H9 (cell line): ENCODE measurements around the gene CD4. TPM values are rescaled to one million over a fixed set of nuclear protein-coding genes. Genes with fewer than 3 reads are reported as not detected.

ENCODE experiments used
- DNase-seq: peaks from one replicate; pipeline ENCODE4 v3.0.0-alpha.2; 2017
- H2AFZ ChIP-seq: one replicate; pipeline ENCODE4 v1.6.1; 2013; ENCODE audit warnings: mild to moderate bottlenecking, low read length, control low read depth, moderate library complexity
- H2AK5ac ChIP-seq: 2 replicates; pipeline ENCODE4 v1.6.1; 2013; ENCODE audit warnings: low read length, control low read depth, mixed read lengths; ENCODE audit not compliant: insufficient read length
- H2BK120ac ChIP-seq: one replicate; pipeline ENCODE4 v1.6.1; 2013; ENCODE audit warnings: low read depth, mild to moderate bottlenecking, low read length, control low read depth, inconsistent platforms; ENCODE audit not compliant: poor library complexity, severe bottlenecking
- H2BK12ac ChIP-seq: 2 replicates; pipeline ENCODE4 v1.6.1; 2013; ENCODE audit warnings: low read length, control low read depth, mixed read lengths, low read depth; ENCODE audit not compliant: insufficient read length
- H2BK15ac ChIP-seq: 2 replicates; pipeline ENCODE4 v1.6.1; 2013; ENCODE audit warnings: low read depth, low read length, control low read depth
- H2BK20ac ChIP-seq: one replicate; pipeline ENCODE4 v1.6.1; 2013; ENCODE audit warnings: low read depth, mild to moderate bottlenecking, low read length, control low read depth, inconsistent platforms; ENCODE audit not compliant: poor library complexity, severe bottlenecking
- H2BK5ac ChIP-seq: 2 replicates; pipeline ENCODE4 v1.6.1; 2013; ENCODE audit warnings: low read length, control low read depth, mixed read lengths; ENCODE audit not compliant: insufficient read length
- H3K14ac ChIP-seq: 2 replicates; pipeline ENCODE4 v1.6.1; 2013; ENCODE audit warnings: low read length, control low read depth; ENCODE audit not compliant: insufficient read depth
- H3K18ac ChIP-seq: 2 replicates; pipeline ENCODE4 v1.6.1; 2013; ENCODE audit warnings: low read depth, mild to moderate bottlenecking, mixed read lengths, low read length, control low read depth; ENCODE audit not compliant: insufficient read length
- H3K23ac ChIP-seq: 2 replicates; pipeline ENCODE4 v1.6.1; 2013; ENCODE audit warnings: low read length, control low read depth, mixed read lengths, low read depth; ENCODE audit not compliant: insufficient read length
- H3K23me2 ChIP-seq: 2 replicates; pipeline ENCODE4 v1.6.1; 2013; ENCODE audit warnings: low read depth, mild to moderate bottlenecking, mixed read lengths, low read length, control low read depth; ENCODE audit not compliant: insufficient read length, poor library complexity, severe bottlenecking
- H3K27ac ChIP-seq: 2 replicates; pipeline ENCODE4 v1.5.1; 2013; ENCODE audit warnings: low read length, control low read depth, mixed read lengths, low read depth; ENCODE audit not compliant: insufficient read length
- H3K27me3 ChIP-seq: 2 replicates; pipeline ENCODE4 v1.6.1; 2013; ENCODE audit warnings: low read length, control low read depth, inconsistent platforms; ENCODE audit not compliant: insufficient read depth
- H3K4ac ChIP-seq: 2 replicates; pipeline ENCODE4 v1.6.1; 2013; ENCODE audit warnings: low read depth, mild to moderate bottlenecking, control low read depth, inconsistent platforms, low read length, moderate library complexity
- H3K4me1 ChIP-seq: 2 replicates; pipeline ENCODE4 v1.6.1; 2013; ENCODE audit warnings: low read length, control low read depth, inconsistent platforms; ENCODE audit not compliant: insufficient read depth
- H3K4me2 ChIP-seq: 2 replicates; pipeline ENCODE4 v1.6.1; 2013; ENCODE audit warnings: low read length, control low read depth, mixed read lengths; ENCODE audit not compliant: insufficient read length, insufficient read depth
- H3K56ac ChIP-seq: 2 replicates; pipeline ENCODE4 v1.6.1; 2013; ENCODE audit warnings: low read depth, mild to moderate bottlenecking, mixed read lengths, low read length, control low read depth; ENCODE audit not compliant: insufficient read length
- H3K79me1 ChIP-seq: 2 replicates; pipeline ENCODE4 v1.6.1; 2013; ENCODE audit warnings: low read depth, mild to moderate bottlenecking, moderate library complexity, low read length, control low read depth, inconsistent platforms; ENCODE audit not compliant: insufficient read depth, poor library complexity, severe bottlenecking
- H3K79me2 ChIP-seq: 2 replicates; pipeline ENCODE4 v1.6.1; 2013; ENCODE audit warnings: low read length, control low read depth, inconsistent platforms; ENCODE audit not compliant: insufficient read depth
- H3K9ac ChIP-seq: 2 replicates; pipeline ENCODE4 v1.6.1; 2013; ENCODE audit warnings: low read length, control low read depth, mixed read lengths; ENCODE audit not compliant: insufficient read length; ENCODE audit errors: extremely low read depth
- H3K9me3 ChIP-seq: one replicate; pipeline ENCODE4 v1.6.1; 2013; ENCODE audit warnings: low read depth, low read length, inconsistent platforms; ENCODE audit not compliant: control insufficient read depth
- H3T11ph ChIP-seq: one replicate; pipeline ENCODE4 v1.6.1; 2013; ENCODE audit warnings: mild to moderate bottlenecking, low read length, control low read depth, inconsistent platforms
- H4K20me1 ChIP-seq: one replicate; pipeline ENCODE4 v1.6.1; 2013; ENCODE audit not compliant: control insufficient read depth, insufficient read length, insufficient read depth
- H4K5ac ChIP-seq: 2 replicates; pipeline ENCODE4 v1.6.1; 2013; ENCODE audit warnings: low read depth, mild to moderate bottlenecking, mixed read lengths, low read length, control low read depth; ENCODE audit not compliant: insufficient read length
- H4K8ac ChIP-seq: replicated peaks from 2 replicates; pipeline ENCODE4 v1.6.1; 2013; ENCODE audit warnings: low read length, control low read depth, mixed read lengths, low read depth; ENCODE audit not compliant: insufficient read length
- H4K91ac ChIP-seq: 2 replicates; pipeline ENCODE4 v1.6.1; 2013; ENCODE audit warnings: low read depth, mild to moderate bottlenecking, moderate library complexity, mixed read lengths, low read length, control low read depth; ENCODE audit not compliant: insufficient read length
- H3K27ac Mint-ChIP-seq, 3 experiments: 2 replicates in 2 of 3; 3 replicates in 1 of 3; pipeline ENCODE4 v1.8.0; 2020 to 2021; ENCODE audit warnings: mixed read lengths in 3 of 3, mild to moderate bottlenecking in 1 of 3, moderate library complexity in 1 of 3
- H3K27me3 Mint-ChIP-seq: 2 replicates; pipeline ENCODE4 v1.8.0; 2021; ENCODE audit warnings: low read depth, mild to moderate bottlenecking, moderate library complexity, mixed read lengths
- H3K36me3 Mint-ChIP-seq, 3 experiments: 2 replicates in 2 of 3; 3 replicates in 1 of 3; pipeline ENCODE4 v1.8.0; 2020 to 2021; ENCODE audit warnings: low read depth in 3 of 3, mixed read lengths in 3 of 3; ENCODE audit not compliant: insufficient read depth in 1 of 3
- H3K4me1 Mint-ChIP-seq, 2 experiments: 2 replicates each; pipeline ENCODE4 v1.8.0; 2020; ENCODE audit warnings: mixed read lengths in 2 of 2
- H3K4me3 Mint-ChIP-seq, 2 experiments: 2 replicates in 1 of 2; 3 replicates in 1 of 2; pipeline ENCODE4 v1.8.0; 2020 to 2021; ENCODE audit warnings: mild to moderate bottlenecking in 2 of 2, mixed read lengths in 2 of 2, moderate library complexity in 1 of 2
- H3K9me3 Mint-ChIP-seq, 2 experiments: 2 replicates in 1 of 2; 3 replicates in 1 of 2; pipeline ENCODE4 v1.8.0; 2020; ENCODE audit warnings: mild to moderate bottlenecking in 2 of 2, mixed read lengths in 2 of 2, moderate library complexity in 1 of 2
- WGBS: extraction: QIAGEN DNeasy Blood & Tissue Kit; methylation state at CpG from one replicate; pipeline ENCODE4 v1.1.7; 2013; ENCODE audit warnings: missing lambda C conversion rate, low lambda C conversion rate, mixed read lengths; ENCODE audit not compliant: insufficient read length; ENCODE audit errors: extremely low coverage; 5-methylcytosine and 5-hydroxymethylcytosine counted together
- total RNA-seq: library from RNA; stranded (reverse); gene quantifications from 2 replicates; pipeline ENCODE4 v1.2.1, GENCODE V29; 2021
- TF ChIP-seq, protein P1 (sequence below): fragments of 200-600 bp; sonication (generic); conservative IDR thresholded peaks from 3 replicates; pipeline ENCODE4 v1.8.0; 2021; ENCODE audit warnings: antibody characterized with exemption, mild to moderate bottlenecking

CD4 gene
- total RNA-seq, 1 experiment from 2014 or later, result 1.1 TPM

DNA sequence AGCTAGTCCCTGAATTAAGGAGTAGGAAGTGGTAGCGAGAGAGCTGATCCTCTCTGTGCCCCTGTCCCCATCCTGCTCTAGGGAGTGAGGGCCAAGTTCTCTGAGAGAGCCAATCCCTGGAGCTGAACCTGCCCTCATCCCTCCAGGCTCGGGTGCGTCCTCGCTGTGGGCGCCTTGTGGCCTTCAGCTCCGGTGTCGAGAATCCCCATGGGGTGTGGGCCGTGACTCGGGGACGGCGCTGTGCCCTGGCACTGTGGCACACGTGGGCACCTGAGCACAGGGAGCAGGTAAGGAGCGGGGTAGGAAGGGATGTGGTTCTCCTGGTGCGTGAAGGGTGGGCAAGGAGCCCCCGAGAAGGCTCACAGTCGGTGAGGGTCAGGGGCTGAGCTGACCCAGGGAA is 49.5 kb downstream of the CD4 start:
- no peak overlapping the region for H2BK120ac ChIP-seq
- H3K4me2 ChIP-seq, result no peak overlapping the region
- no peak overlapping the region for H3K23ac ChIP-seq
- H3K27ac ChIP-seq, result no peak overlapping the region
- Mint-ChIP-seq H3K36me3 (peaks cover 30 to 72% (median 71%) of the 10 kb centered on the region in 3 experiments; a peak in 6 of 7 replicates), H3K9me3 (no peaks in the 10 kb centered on the region; a peak in 1 of 5 replicates), H3K4me1 (peaks cover 4 to 28% of the 10 kb centered on the region in 2 experiments; a peak in 3 of 4 replicates), H3K27ac (peak overlapping the region in 1 of 3 experiments; percentile 92; a peak in 2 of 7 replicates), H3K4me3 (no peak overlapping the region), H3K27me3 (no peaks in the 10 kb centered on the region)
- no peak overlapping the region for H3K4ac ChIP-seq
- no peak overlapping the region for H3K9ac ChIP-seq
- no peaks in the 10 kb centered on the region for H3K9me3 ChIP-seq
- no peak overlapping the region for H2AFZ ChIP-seq
- H4K5ac ChIP-seq, result no peak overlapping the region
- H3K18ac ChIP-seq, result no peak overlapping the region
- H3K79me1 ChIP-seq, result no peaks in the 10 kb centered on the region
- no peaks in the 10 kb centered on the region for H3K4me1 ChIP-seq
- no CpG with 5 or more reads among the region's 16 CpGs for WGBS
- H4K91ac ChIP-seq, result no peak overlapping the region
- H2BK12ac ChIP-seq, result no peak overlapping the region
- no peak overlapping the region for H2BK20ac ChIP-seq
- H2AK5ac ChIP-seq, result no peak overlapping the region
- no peaks in the 10 kb centered on the region for H3K27me3 ChIP-seq
- no peaks in the 10 kb centered on the region for H3K23me2 ChIP-seq
- H2BK15ac ChIP-seq, result no peak overlapping the region
- H2BK5ac ChIP-seq, result no peak overlapping the region
- H3K14ac ChIP-seq, result no peak overlapping the region
- no peak overlapping the region for H4K8ac ChIP-seq
- H3T11ph ChIP-seq, result no peak overlapping the region
- no peak for DNase-seq
- H3K56ac ChIP-seq, result no peak overlapping the region
- no peaks in the 10 kb centered on the region for H3K79me2 ChIP-seq
- H4K20me1 ChIP-seq, result no peaks in the 10 kb centered on the region
- TF ChIP-seq, protein P1, sequence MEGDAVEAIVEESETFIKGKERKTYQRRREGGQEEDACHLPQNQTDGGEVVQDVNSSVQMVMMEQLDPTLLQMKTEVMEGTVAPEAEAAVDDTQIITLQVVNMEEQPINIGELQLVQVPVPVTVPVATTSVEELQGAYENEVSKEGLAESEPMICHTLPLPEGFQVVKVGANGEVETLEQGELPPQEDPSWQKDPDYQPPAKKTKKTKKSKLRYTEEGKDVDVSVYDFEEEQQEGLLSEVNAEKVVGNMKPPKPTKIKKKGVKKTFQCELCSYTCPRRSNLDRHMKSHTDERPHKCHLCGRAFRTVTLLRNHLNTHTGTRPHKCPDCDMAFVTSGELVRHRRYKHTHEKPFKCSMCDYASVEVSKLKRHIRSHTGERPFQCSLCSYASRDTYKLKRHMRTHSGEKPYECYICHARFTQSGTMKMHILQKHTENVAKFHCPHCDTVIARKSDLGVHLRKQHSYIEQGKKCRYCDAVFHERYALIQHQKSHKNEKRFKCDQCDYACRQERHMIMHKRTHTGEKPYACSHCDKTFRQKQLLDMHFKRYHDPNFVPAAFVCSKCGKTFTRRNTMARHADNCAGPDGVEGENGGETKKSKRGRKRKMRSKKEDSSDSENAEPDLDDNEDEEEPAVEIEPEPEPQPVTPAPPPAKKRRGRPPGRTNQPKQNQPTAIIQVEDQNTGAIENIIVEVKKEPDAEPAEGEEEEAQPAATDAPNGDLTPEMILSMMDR, result no peak
